22Rv1 (cell line): ENCODE data around the gene RAB26.

Experiments
- CTCF ChIP-seq: fragments of 450-650 bp; IDR thresholded peaks from 2 replicates; pipeline ENCODE4 v1.5.1; 2017; ENCODE audit warnings: mild to moderate bottlenecking
- ZFX ChIP-seq: fragments of 450-650 bp; IDR thresholded peaks from 2 replicates; pipeline ENCODE4 v1.6.1; 2017; ENCODE audit warnings: antibody characterized with exemption, borderline replicate concordance

- TF ChIP-seq CTCF (peak; percentile 42), ZFX (no peak)
These were observed 547 bp downstream of the RAB26 start for GRCh38 chr16:2148714-2149629.
